SK-N-SH treated with all-trans-retinoic acid at 6 μM for 48 hours (cell line): Measurements from ENCODE around the gene FSIP1.

Experiments used
- ATAC-seq: fragments of 200-7000 bp; cut with Tn5 transposase; 3 replicates; pipeline ENCODE4 v1.9.1; 2020; ENCODE audit warnings: mild to moderate bottlenecking, moderate library complexity
- ARNTL ChIP-seq: fragments of 450-650 bp; formaldehyde crosslinking; IDR thresholded peaks from 2 replicates; pipeline ENCODE4 v1.5.0; 2020; ENCODE audit warnings: low read depth, mild to moderate bottlenecking, moderate library complexity, borderline replicate concordance
- BACH2 ChIP-seq: fragments of 250-450 bp; sonication (Bioruptor Pico); IDR thresholded peaks from 2 replicates; pipeline ENCODE4 v1.9.0; 2021; ENCODE audit warnings: mild to moderate bottlenecking, borderline replicate concordance
- CSDC2 ChIP-seq: fragments of 250-450 bp; sonication (Bioruptor Pico); IDR thresholded peaks from 2 replicates; pipeline ENCODE4 v1.5.0; 2020; ENCODE audit warnings: mild to moderate bottlenecking, moderate library complexity
- ESRRG ChIP-seq: fragments of 250-450 bp; sonication (Bioruptor Pico); IDR thresholded peaks from 2 replicates; pipeline ENCODE4 v1.6.1; 2021; ENCODE audit warnings: mild to moderate bottlenecking
- ISL1 ChIP-seq: fragments of 250-450 bp; sonication (Bioruptor Pico); IDR thresholded peaks from 2 replicates; pipeline ENCODE4 v2.1.2; 2022; ENCODE audit warnings: mild to moderate bottlenecking, moderate library complexity
- OSR1 ChIP-seq: fragments of 250-450 bp; sonication (Bioruptor Pico); IDR thresholded peaks from 2 replicates; pipeline ENCODE4 v1.8.0; 2022; ENCODE audit warnings: moderate library complexity, mild to moderate bottlenecking, inconsistent platforms
- PPARA ChIP-seq: fragments of 250-450 bp; sonication (Bioruptor Pico); IDR thresholded peaks from 2 replicates; pipeline ENCODE4 v1.5.0; 2020; ENCODE audit warnings: mild to moderate bottlenecking, borderline replicate concordance
- RARB ChIP-seq: fragments of 250-450 bp; sonication (Bioruptor Pico); IDR thresholded peaks from 2 replicates; pipeline ENCODE4 v1.8.0; 2021; ENCODE audit warnings: mild to moderate bottlenecking, moderate library complexity
- SNAI2 ChIP-seq: fragments of 250-450 bp; sonication (Bioruptor Pico); IDR thresholded peaks from 2 replicates; pipeline ENCODE4 v1.5.0; 2020; ENCODE audit warnings: mild to moderate bottlenecking, moderate library complexity
- TCF4 ChIP-seq: fragments of 250-450 bp; sonication (Bioruptor Pico); IDR thresholded peaks from 2 replicates; pipeline ENCODE4 v1.8.0; 2021; ENCODE audit warnings: mild to moderate bottlenecking, moderate library complexity, borderline replicate concordance
- TOX ChIP-seq: fragments of 250-450 bp; sonication (Bioruptor Pico); IDR thresholded peaks from 2 replicates; pipeline ENCODE4 v1.8.0; 2021; ENCODE audit warnings: mild to moderate bottlenecking, moderate library complexity, borderline replicate concordance
- ZFP3 ChIP-seq: fragments of 250-450 bp; sonication (Bioruptor Pico); IDR thresholded peaks from 2 replicates; pipeline ENCODE4 v1.5.0; 2020; ENCODE audit warnings: mild to moderate bottlenecking, moderate library complexity
- ZNF70 ChIP-seq: fragments of 450-650 bp; formaldehyde crosslinking; IDR thresholded peaks from 2 replicates; pipeline ENCODE4 v1.5.0; 2020; ENCODE audit warnings: mild to moderate bottlenecking, moderate library complexity
- TF ChIP-seq, protein P1 (sequence below): fragments of 250-450 bp; sonication (Bioruptor Pico); IDR thresholded peaks from 2 replicates; pipeline ENCODE4 v1.5.0; 2020; ENCODE audit warnings: mild to moderate bottlenecking, moderate library complexity
- TF ChIP-seq, protein P2 (sequence below): fragments of 250-450 bp; sonication (Bioruptor Pico); IDR thresholded peaks from 2 replicates; pipeline ENCODE4 v1.8.0; 2020; ENCODE audit warnings: mild to moderate bottlenecking, moderate library complexity, borderline replicate concordance
- TF ChIP-seq, protein P3 (sequence below): fragments of 250-450 bp; sonication (Bioruptor Pico); IDR thresholded peaks from 2 replicates; pipeline ENCODE4 v1.5.1; 2021; ENCODE audit warnings: mild to moderate bottlenecking, moderate library complexity
- TF ChIP-seq, protein P4 (sequence below): fragments of 250-450 bp; sonication (Bioruptor Pico); IDR thresholded peaks from 2 replicates; pipeline ENCODE4 v1.5.1; 2020; ENCODE audit warnings: low read depth, mild to moderate bottlenecking, moderate library complexity

Gene FSIP1

DNA sequence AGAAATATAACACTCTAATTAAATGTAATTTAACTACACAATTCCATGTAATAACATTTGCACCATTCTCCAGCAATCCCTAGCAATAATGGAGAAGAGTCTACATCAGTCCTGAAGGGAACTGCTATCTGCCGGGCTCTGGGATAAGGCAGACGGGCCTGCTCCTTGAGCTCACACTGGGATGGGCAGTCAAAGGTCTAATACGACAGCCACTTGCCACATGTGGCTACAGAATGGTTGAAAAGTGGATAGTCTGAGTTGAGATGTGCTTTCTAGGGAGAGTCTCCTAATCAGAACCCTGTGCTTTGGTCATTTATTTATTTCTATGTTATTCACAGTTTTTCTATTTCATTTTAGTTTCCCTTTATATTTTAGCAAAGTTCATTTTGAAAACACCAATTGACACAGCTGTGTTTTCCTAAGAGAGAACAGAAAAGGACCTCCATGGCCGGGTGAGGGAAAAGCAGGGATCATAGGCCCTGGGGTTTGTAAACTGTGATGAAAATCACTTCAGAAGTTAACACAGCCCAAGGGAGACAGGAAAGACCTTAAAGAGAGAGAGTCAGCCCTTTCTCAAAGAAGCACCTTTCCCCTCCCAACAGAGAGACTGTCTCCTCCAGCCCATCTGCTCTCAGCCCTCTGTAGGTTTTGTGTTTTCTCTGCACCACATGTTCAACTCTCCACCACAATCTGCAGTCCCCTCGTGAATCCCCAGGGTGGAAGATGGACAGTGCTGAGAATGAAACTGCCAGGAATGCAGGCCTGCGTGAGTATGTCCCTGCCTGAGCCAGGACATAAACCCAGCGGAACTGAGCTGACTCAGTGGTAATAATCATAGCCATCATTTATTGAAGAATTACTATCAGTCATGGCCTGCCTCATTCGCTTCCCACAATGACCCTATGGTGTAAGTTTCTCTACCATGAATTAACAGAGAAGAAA is 11.6 kb downstream of the FSIP1 start (continued):
- TF ChIP-seq, protein P1, sequence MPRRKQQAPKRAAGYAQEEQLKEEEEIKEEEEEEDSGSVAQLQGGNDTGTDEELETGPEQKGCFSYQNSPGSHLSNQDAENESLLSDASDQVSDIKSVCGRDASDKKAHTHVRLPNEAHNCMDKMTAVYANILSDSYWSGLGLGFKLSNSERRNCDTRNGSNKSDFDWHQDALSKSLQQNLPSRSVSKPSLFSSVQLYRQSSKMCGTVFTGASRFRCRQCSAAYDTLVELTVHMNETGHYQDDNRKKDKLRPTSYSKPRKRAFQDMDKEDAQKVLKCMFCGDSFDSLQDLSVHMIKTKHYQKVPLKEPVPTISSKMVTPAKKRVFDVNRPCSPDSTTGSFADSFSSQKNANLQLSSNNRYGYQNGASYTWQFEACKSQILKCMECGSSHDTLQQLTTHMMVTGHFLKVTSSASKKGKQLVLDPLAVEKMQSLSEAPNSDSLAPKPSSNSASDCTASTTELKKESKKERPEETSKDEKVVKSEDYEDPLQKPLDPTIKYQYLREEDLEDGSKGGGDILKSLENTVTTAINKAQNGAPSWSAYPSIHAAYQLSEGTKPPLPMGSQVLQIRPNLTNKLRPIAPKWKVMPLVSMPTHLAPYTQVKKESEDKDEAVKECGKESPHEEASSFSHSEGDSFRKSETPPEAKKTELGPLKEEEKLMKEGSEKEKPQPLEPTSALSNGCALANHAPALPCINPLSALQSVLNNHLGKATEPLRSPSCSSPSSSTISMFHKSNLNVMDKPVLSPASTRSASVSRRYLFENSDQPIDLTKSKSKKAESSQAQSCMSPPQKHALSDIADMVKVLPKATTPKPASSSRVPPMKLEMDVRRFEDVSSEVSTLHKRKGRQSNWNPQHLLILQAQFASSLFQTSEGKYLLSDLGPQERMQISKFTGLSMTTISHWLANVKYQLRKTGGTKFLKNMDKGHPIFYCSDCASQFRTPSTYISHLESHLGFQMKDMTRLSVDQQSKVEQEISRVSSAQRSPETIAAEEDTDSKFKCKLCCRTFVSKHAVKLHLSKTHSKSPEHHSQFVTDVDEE (CRISPR knock-in tag) = no peak

DNA sequence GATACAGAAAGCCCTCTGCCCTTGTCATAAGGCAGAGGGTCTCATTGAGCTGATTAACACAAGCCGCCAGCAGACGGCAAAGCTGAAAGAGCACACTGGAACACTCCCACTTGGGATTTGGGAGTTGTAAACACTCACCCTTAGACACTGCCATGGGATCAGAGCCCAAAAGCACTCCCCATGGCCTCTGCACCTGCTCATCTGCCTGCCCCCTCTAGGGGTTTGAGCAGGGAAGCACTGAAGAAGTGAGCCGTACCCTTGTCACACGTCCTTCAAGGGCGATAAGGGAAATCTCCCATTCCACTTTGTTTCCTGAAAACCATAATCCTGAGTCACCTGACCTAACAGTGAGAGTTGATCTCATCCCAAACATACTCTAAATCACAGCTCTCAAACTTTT is 14.7 kb downstream of the FSIP1 start:
- no peak for ATAC-seq
- TF ChIP-seq RARB (CRISPR knock-in tag) (no peak), ZNF70 (CRISPR knock-in tag) (no peak), TOX (CRISPR knock-in tag) (no peak), ARNTL (no peak), ESRRG (CRISPR knock-in tag) (no peak), ISL1 (CRISPR knock-in tag) (no peak), BACH2 (CRISPR knock-in tag) (no peak), PPARA (CRISPR knock-in tag) (no peak), TCF4 (no peak), OSR1 (CRISPR knock-in tag) (no peak), CSDC2 (CRISPR knock-in tag) (no peak), ZFP3 (CRISPR knock-in tag) (no peak)
- TF ChIP-seq, protein P2, sequence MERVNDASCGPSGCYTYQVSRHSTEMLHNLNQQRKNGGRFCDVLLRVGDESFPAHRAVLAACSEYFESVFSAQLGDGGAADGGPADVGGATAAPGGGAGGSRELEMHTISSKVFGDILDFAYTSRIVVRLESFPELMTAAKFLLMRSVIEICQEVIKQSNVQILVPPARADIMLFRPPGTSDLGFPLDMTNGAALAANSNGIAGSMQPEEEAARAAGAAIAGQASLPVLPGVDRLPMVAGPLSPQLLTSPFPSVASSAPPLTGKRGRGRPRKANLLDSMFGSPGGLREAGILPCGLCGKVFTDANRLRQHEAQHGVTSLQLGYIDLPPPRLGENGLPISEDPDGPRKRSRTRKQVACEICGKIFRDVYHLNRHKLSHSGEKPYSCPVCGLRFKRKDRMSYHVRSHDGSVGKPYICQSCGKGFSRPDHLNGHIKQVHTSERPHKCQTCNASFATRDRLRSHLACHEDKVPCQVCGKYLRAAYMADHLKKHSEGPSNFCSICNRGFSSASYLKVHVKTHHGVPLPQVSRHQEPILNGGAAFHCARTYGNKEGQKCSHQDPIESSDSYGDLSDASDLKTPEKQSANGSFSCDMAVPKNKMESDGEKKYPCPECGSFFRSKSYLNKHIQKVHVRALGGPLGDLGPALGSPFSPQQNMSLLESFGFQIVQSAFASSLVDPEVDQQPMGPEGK (CRISPR knock-in tag) = no peak
- TF ChIP-seq, protein P3, sequence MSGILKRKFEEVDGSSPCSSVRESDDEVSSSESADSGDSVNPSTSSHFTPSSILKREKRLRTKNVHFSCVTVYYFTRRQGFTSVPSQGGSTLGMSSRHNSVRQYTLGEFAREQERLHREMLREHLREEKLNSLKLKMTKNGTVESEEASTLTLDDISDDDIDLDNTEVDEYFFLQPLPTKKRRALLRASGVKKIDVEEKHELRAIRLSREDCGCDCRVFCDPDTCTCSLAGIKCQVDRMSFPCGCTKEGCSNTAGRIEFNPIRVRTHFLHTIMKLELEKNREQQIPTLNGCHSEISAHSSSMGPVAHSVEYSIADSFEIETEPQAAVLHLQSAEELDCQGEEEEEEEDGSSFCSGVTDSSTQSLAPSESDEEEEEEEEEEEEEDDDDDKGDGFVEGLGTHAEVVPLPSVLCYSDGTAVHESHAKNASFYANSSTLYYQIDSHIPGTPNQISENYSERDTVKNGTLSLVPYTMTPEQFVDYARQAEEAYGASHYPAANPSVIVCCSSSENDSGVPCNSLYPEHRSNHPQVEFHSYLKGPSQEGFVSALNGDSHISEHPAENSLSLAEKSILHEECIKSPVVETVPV (CRISPR knock-in tag) = no peak
- TF ChIP-seq, protein P1 (CRISPR knock-in tag) = no peak

DNA sequence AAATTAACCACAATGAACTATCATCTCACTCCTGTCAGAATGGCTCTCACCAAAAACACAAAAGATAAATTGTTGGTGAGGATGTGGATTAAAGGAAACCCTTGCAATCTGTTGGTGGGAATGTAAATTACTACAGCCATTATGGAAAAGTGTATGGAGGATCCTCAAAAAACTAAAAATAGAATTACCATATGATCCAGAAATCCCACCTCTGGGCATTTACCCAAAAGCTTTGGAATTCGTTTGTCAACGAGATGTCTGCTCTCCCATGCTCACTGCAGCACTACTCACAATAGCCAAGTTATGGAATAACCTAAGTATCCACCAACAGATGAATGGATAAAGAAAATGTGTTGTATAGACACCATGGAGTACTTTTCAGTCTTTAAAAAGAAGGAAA is 21.6 kb downstream of the FSIP1 start:
- no peak for ATAC-seq
- TF ChIP-seq, protein P4, sequence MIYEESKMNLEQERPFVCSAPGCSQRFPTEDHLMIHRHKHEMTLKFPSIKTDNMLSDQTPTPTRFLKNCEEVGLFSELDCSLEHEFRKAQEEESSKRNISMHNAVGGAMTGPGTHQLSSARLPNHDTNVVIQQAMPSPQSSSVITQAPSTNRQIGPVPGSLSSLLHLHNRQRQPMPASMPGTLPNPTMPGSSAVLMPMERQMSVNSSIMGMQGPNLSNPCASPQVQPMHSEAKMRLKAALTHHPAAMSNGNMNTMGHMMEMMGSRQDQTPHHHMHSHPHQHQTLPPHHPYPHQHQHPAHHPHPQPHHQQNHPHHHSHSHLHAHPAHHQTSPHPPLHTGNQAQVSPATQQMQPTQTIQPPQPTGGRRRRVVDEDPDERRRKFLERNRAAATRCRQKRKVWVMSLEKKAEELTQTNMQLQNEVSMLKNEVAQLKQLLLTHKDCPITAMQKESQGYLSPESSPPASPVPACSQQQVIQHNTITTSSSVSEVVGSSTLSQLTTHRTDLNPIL (CRISPR knock-in tag) = no peak
- TF ChIP-seq SNAI2 (no peak), CSDC2 (CRISPR knock-in tag) (no peak)
- TF ChIP-seq, protein P2 (CRISPR knock-in tag) = no peak
